Epithelial cell of prostate (primary cell): Measurements from ENCODE around the gene LAX1.
"Not testable (repeated sequence)": the region's sequence is repeated elsewhere in the genome, so short reads cannot be mapped to it uniquely, and the experiment has no call there.

Source experiments
- DNase-seq: peaks from one replicate; pipeline ENCODE4 v3.0.0-alpha.2; 2011; ENCODE audit warnings: low read depth, low spot score
- H3K27ac ChIP-seq: fragments of 450-650 bp; 2 replicates; pipeline ENCODE4 v1.5.1; 2017; ENCODE audit warnings: mild to moderate bottlenecking

The LAX1 gene, protein sequence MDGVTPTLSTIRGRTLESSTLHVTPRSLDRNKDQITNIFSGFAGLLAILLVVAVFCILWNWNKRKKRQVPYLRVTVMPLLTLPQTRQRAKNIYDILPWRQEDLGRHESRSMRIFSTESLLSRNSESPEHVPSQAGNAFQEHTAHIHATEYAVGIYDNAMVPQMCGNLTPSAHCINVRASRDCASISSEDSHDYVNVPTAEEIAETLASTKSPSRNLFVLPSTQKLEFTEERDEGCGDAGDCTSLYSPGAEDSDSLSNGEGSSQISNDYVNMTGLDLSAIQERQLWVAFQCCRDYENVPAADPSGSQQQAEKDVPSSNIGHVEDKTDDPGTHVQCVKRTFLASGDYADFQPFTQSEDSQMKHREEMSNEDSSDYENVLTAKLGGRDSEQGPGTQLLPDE

DNA sequence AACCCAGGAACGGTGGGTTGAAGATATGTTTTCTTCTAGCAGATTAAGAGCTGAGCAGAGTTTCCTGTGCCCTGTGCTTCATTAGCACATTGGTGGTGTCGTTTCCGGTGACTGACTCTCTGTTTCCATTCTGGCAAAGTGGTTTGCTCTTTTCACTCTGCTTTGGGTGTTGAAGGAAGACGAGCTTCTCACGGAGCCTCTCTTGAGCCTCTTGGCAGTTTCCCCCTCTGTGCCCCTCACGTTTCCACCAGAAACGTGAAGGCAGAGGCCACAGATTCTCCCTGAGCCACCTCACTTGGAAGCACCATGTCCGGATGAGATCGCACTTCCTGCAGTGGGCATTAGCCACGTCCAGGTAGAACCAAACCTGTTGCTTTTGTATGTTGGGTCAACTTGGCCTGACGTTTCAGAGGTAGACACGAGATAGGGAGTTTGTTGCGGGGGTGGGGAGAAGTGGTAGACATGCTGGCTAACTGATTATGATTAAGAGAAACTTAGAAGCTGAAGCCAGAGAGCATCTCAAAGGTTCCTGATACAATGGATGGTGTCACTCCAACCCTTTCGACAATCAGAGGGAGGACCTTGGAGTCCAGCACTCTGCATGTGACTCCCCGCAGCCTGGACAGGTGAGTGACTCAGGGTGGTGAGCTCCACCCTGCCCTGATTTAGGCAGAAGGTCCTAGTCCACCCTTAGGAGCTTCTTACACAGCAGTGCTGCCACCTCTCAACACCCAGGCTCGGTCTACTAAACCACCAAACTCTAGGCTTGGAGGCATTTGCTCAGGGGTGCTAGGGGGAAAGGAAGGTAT, at the start of gene LAX1:
Gene LAX1 (plus strand): TSS at position 155 of the 809 bp plus-strand sequence. CDS start 383 bp downstream, at position 538.
- no peak within 1 kb of the TSS for H3K27ac ChIP-seq
- DNase-seq, result no peak

DNA sequence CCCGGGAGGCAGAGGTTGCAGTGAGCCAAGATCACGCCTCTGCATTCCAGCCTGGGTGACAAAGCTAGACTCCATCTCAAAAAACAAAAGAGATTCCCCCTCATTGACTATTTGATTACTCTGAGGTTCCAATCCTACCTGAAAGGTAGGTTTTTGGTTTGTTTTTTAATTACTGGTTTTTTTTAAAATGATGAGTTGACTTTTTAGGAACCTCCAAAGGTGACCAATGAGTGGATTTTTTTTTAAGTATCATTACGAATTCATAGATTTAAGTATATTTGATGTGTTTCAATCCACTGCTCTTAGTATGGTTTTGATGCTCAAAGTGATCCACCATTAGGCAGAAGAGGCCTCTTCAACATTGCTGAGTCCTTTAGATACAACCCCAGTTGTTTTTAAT, 47.9 kb upstream of the LAX1 start:
- DNase-seq, result no peak
- H3K27ac ChIP-seq, result no peak overlapping the region

DNA sequence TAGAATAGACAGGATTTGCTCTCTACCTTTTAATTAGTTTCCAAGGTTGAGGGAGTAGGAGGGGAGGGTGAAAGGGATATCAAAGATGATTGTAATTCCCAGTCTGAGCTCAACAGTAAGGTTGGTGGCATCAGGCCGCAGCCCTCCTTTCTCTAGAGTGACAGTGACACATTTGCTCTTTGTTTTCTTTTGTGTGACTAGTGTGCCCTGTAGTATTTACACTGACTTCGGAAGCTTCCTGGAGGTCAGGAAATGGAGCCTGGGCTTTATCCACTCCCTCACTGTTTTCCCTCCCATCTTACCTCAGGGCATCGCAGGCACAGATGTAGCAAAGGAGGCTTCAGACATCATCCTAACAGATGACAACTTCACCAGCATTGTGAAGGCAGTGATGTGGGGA, 44.7 kb upstream of the LAX1 start:
- H3K27ac ChIP-seq, result no peak overlapping the region
- no peak for DNase-seq

DNA sequence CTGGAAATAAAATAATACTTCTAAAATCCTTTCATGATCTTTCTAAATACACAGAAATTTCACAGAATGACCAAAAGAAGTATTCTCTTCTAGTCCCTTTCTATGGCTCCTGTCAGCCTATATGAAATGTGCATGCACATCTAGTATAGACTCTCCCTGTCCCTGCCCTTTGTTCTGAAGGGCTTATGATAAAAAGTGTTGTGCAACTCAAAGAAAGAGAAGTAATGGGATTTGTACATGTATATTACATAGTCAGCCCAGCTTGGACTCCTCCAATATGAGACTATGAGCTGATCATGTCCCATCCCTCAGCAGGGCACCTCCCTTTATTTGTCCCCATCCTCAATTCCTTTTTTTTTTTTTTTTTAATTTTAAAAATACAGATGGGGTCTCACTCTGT, 42.1 kb upstream of the LAX1 start:
- no peak overlapping the region for H3K27ac ChIP-seq
- DNase-seq, result no peak

DNA sequence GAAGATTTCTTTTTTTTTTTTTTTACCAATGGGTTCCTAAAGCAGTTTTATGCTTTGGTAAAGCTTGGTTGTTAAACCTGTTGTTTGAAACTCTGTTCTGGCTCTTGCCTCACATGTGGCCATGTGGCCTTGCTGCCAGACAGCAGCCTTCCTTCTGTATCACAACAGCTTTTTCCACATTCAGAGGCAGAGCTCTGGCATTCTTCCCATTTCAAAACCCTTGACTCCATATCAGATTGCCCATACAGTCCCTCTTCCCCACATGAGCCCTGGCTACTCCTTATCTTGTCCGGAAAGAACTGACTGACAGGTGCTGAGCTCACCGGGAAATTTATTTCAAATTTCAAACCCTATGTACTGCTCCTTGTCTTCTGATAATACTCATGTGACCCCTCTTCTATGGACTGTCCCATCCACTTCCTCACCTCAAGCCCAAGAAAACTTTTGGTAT, 38.5 kb upstream of the LAX1 start:
- no peak overlapping the region for H3K27ac ChIP-seq
- DNase-seq, result no peak

DNA sequence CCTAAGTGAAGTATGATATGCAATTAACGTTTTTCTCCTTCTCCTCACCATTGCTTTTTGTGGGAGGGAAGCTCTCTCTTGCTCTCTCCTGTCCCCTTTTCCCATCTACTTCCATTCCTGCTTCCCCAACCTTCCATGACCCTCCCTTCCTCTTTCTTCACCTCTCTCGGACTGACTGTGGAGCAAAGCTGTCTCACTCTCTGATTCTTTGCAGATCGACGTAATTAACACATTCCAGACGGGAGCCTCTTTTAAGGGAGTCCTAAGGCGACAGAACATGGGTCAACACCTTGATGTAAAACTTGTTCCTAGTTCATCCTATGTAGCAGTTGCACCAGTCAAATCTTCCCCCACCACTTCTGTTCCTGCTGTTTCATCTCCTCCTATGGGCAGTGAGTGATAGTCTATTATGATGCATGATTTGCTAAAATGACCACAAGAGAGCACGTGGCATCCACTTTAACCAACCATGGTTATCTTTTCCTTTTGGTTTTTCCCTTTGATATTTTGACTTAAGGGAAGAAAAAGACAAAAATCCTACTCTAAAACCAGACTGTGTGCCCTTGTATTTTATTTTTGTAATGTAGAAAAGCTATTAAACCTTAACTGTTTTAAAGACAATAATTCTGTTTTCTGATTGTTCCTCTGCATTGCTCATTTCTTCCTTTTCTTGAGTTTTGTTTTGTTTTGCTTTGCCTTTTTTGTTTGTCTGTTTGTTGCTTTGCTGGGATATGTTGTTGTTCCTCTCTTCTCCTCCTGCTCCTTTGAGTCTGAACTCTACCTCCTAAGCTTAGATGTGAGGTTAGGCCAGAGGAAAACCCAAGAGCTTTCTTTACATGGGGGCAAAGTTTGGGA, 31.7 kb upstream of the LAX1 start:
- no peak overlapping the region for H3K27ac ChIP-seq
- DNase-seq, result no peak

DNA sequence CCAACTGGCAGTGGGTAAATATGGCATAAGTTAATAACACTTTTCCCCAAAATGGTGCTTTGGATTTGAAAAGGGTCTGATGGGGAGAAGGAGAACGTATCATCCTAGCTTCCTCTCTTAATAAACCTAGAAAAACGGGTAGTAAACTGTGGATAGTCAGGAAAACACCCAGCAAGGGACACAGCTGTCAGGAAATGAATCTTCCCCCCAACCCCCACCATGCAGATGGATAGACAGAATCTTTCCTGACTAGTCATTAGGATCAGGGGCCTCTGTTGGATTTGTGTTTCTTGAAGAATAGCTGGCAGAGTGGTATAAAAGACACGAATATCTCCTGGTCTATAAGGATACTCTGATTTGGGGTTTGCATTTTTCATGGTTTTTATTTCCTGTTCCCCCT, 22.5 kb upstream of the LAX1 start:
- no peak for DNase-seq
- no peak overlapping the region for H3K27ac ChIP-seq

DNA sequence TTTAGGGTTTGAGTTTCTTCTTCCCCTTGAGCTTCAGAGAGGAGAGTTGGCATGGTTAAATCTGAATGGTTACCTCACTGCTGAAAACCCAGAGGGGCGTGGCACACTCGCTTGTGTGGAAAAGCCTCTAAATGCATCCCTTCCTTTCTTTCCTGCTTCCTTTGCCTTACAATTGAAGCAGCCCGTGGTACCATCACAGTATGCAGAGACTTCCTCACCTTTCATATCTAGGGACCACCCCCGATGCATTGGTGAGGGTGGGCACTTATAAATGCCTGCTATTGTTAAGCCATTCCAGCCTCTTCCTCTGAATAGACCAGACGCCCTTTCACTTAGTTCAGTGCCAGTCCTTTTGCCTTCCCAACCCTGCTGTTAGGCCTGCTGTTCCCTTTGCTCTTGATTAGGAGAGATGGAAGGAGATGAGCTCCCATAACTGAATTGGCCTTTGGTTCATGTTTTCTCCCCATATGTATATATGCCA, 21.9 kb upstream of the LAX1 start:
- H3K27ac ChIP-seq, result no peak overlapping the region

DNA sequence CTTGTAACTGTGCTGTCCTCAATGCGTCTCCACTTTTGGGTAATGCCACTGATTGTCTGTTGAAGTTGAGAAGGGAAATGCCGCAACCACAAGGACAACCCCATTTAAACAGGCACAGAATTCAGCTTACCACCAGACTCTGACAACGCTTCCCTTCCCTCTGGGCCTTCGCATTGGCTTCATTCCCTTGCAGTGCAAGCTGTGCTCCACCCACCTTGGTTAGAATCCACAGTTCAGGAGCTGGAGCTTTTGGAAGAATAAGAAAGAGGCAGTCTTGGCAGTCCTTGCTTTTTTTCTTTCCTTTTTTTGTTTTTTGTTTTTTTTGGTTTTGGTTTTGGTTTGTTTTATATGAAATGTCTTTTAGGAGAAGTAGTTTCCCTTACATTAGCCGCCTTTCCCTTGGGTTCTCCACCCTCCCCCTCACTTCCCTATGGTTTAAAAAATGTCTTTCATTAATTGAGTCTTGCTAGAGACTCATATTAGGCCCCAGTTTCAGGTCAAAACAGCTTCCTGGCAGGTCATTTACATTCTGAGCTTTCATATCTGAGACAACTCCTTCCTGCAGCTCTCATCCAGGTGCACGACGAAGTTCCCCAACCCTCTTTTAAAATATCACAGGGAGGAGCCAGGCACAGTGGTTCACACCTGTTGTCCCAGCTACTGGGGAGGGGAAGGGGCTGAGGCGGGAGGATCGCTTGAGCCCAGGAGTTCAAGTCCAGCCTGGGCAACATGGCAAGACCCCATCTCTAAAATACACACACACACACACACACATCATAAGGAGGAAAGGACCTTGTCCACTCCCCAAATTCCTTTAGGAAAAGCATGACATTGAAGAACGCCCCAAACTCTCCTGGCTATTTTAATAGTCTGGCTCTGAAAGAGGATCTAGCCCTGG, 20.7 kb upstream of the LAX1 start:
- H3K27ac ChIP-seq, result peak overlapping the region; percentile 12
- no peak for DNase-seq

More for the DNA sequence above, 21.9 kb upstream of the LAX1 start:
- DNase-seq, result no peak

DNA sequence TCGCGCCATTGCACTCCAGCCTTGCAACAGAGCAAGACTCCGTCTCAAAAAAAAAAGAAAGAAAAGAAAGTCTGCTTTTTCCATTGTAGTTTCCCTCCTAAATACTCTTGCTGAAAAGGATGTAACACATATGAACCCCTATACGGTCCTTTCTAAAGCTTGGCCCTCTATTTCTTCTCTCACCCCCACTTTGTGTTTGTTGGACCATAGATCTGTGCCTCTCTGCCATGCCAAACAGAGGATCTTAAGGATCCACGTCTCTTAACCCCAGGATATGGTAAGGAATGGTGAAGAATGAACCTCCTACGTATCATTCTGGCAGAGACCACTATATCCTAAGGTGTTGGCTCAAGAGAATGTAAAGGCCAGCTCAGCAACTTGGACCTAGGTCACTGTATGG, 18.7 kb upstream of the LAX1 start:
- no peak overlapping the region for H3K27ac ChIP-seq
- DNase-seq, result no peak

DNA sequence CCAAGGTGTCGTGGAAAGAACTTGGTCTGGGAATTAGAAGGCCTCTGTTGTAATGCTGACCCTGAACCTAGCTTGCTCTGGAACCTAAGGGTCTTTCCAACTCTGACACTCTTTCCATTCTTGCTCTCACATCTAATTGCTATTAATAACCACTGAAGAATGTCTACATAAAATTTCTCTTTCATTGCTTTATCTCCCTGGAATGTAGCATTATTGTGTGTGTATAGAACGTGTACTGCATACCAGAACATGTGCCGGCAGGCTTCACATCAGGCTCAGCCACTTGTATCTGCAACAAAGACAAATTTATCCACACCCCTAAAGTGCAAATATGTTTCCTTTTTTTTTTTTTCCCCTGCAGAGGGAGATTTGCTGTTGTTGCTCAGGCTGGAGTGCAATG, 13.9 kb upstream of the LAX1 start:
- DNase-seq, result peak; percentile 85
- H3K27ac ChIP-seq, result peak overlapping the region; percentile 71

DNA sequence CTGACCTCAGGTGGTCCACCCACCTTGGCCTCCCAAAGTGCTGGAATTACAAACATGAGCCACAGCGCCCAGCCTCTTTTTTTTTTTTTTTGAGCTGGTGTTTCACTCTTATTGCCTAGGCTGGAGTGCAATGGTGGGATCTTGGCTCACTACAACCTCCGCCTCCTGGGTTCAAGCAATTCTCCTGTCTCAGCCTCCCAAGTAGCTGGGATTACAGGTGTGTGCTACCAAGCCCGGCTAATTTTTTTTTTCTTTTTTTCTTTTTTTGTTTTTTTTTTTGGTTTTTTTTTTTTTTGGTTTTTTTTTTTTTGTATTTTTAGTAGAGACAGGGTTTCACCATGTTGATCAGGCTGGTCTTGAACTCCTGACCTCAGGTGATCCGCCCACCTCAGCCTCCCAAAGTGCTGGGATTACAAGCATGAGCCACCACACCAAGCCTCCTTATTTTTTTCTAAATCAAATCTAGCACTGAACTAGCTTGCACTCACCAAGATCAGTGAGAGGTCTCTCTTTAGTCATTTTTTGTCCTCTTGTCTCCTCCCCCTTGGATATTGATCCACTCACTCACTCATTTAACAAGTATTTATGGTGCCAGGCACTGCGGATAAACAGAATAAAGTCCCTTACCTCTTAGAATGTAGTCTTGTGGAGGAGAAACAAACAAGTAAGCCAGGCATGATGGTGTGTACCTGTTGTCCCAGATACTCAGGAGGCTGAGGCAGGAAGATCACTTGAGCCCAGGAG, 13.2 kb upstream of the LAX1 start:
- H3K27ac ChIP-seq, result peak overlapping the region; percentile 71
- not testable (repeated sequence) for DNase-seq

DNA sequence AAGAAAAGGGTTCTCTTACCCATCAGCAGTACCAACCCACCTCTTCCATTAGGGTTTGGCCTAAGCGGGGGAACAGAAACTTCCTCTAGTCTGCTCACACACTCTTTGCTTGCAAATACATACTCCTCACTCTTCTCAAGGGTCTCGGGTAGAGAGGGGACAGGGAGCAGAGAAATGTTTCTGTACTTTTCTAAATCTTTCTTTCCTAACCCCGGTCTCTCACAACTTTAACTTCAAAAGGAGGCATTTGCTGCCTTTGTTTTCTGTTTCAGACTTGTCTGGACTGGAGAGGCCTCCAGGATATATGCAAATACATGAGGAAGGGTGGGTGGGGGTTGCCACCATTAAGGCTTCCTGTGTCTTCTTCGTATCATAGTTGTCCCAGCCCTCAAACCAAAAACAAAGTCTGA, 10.5 kb upstream of the LAX1 start:
- no peak for DNase-seq
- H3K27ac ChIP-seq, result peak overlapping the region; percentile 59

DNA sequence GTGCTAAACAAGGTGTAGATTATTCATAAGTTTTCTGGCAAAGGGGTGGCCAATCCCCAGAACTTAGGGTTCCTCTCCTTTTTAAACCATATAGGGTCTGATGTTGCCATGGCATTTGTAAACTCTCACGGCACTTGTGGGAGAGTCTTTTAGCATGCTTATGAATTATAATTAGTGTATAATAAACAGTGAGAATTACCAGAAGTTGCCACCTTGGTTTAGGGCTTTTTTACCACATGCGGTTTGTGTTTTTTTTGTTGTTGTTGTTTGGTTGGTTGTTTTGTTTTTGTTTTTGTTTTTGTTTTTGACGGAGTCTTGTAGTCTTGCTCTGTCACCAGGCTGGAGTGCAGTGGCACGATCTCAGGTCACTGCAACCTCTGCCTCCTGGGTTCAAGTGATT, 8.9 kb upstream of the LAX1 start:
- peak overlapping the region; percentile 40 for H3K27ac ChIP-seq

DNA sequence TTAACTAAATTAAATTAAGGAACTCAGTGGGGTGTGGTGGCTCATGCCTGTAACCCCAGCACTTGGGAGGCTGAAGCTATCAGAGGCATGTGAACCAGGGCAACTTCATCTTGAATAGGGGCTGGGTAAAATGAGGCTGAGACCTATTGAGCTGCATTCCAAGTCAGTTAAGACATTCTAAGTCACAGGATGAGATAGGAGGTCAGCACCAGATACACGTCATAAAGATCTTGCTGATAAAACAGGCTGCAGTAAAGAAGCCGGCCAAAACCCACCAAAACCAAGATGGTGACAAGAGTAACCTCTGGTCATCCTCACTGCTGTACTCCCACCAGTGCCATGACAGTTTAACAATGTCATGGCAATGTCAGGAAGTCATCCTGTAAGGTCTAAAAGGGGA, 6.2 kb upstream of the LAX1 start:
- not testable (repeated sequence) for H3K27ac ChIP-seq, DNase-seq

More for the DNA sequence above, 8.9 kb upstream of the LAX1 start:
- no peak for DNase-seq

DNA sequence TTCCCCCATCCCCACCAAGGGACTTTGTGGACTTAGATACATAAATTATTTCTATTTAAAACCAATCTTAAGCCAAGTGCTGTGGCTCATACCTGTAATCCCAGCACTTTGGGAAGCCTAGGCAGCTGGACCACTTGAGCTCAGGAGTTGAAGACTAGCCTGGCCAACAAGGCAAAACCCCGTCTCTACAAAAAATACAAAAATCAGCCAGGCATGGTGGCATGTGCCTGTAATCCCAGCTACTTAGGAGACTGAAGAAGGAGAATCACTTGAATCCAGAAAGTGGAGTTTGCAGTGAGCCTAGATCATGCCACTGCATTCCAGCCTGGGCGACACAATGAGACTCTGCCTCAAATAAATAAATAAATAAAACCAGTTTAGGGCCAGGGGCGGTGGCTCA, 4.5 kb upstream of the LAX1 start:
- no peak for DNase-seq
- H3K27ac ChIP-seq, result no peak overlapping the region

DNA sequence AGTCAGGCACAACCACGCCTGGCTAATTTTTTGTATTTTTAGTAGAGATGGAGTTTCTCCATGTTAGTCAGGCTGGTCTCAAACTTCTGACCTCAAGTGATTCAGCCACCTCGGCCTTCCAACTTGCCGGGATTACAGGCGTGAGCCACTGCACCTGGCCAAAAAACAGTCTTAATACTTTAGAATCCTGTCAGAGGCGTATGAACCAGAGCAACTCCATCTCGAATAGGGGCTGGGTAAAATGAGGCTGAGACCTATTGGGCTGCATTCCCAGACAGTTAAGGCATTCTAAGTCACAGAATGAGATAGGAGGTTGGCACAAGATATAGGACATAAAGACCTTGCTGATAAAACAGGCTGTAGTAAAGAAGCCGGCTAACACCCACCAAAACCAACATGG, 3.0 kb upstream of the LAX1 start:
- H3K27ac ChIP-seq, DNase-seq: not testable (repeated sequence)

DNA sequence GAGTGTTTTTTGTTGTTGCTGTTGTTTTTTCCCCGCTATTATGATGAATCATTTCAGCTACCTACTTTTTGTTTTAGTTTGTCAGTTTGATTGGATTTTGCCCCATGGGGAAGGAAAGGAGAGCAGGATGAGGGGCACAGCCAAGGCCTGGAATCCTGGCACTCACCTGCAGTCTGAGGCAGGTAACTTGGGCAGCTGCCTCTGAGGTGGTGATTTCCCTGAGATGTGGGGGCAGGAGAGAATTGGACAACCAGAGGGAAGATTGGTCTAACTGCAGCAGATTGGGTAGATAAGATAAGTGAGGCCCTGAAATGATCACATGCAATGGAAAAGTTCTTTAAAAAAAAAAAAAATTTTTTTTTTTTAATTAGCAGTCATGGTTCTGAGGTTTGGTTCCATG, 1.5 kb upstream of the LAX1 start:
- no peak overlapping the region for H3K27ac ChIP-seq
- no peak for DNase-seq
